Sigmoid colon (tissue), 4 donors: Measurements from ENCODE around the gene OGG1.

Source experiments
- CTCF ChIP-seq, 4 experiments: fragments of 450-650 bp in 3 of 4; fragments of 200-600 bp in 1 of 4; IDR thresholded peaks; one replicate each; pipeline ENCODE4 v1.5.1; 2016 to 2019; ENCODE audit warnings: antibody characterized with exemption in 4 of 4, mild to moderate bottlenecking in 3 of 4, moderate library complexity in 2 of 4
- EP300 ChIP-seq, 4 donors: sonication (generic); formaldehyde crosslinking; IDR thresholded peaks; one replicate each; pipeline ENCODE4 v1.6.1; 2017; ENCODE audit warnings: antibody characterized with exemption in 4 of 4
- POLR2A ChIP-seq, 2 donors: fragments of 450-650 bp; IDR thresholded peaks; one replicate each; pipeline ENCODE4 v1.6.1; 2016; ENCODE audit warnings: antibody characterized with exemption in 2 of 2, mild to moderate bottlenecking in 2 of 2, moderate library complexity in 2 of 2
- POLR2AphosphoS5 ChIP-seq, 4 donors: sonication (generic); formaldehyde crosslinking; IDR thresholded peaks; one replicate each; pipeline ENCODE4 v1.6.1; 2017; ENCODE audit warnings: antibody characterized with exemption in 4 of 4

- TF ChIP-seq POLR2A (IDR thresholded peaks at IDR 0.05): peak; percentile 66 to 82
- TF ChIP-seq CTCF (IDR thresholded peaks at IDR 0.05): peak in 1 of 4 experiments; percentile 16
- no peak for TF ChIP-seq POLR2AphosphoS5 (IDR thresholded peaks at IDR 0.05)
- TF ChIP-seq EP300 (IDR thresholded peaks at IDR 0.05): no peak
These were observed 43.5 kb downstream of the OGG1 start for GRCh38 chr3:9793161-9793781.
